Colonic mucosa (tissue), 4 donors: ENCODE measurements around the gene CRB2. TPM values are rescaled to one million over a fixed set of nuclear protein-coding genes. Genes with fewer than 3 reads are reported as not detected.
"Not testable (repeated sequence)": the region's sequence is repeated elsewhere in the genome, so short reads cannot be mapped to it uniquely, and the experiment has no call there.

Experiments used
- DNase-seq: peaks from one replicate; pipeline ENCODE4 v3.0.0-alpha.2; 2020
- H3K27ac ChIP-seq: fragments of 200-600 bp; one replicate; pipeline ENCODE4 v1.8.0; 2021
- H3K27me3 ChIP-seq: fragments of 200-600 bp; one replicate; pipeline ENCODE4 v1.8.0; 2021
- H3K36me3 ChIP-seq: fragments of 200-600 bp; one replicate; pipeline ENCODE4 v1.8.0; 2021
- H3K4me1 ChIP-seq: fragments of 200-600 bp; one replicate; pipeline ENCODE4 v1.8.0; 2021; ENCODE audit warnings: mild to moderate bottlenecking
- H3K4me3 ChIP-seq: fragments of 200-600 bp; one replicate; pipeline ENCODE4 v1.8.0; 2021
- H3K9ac ChIP-seq, 2 donors: one replicate each; pipeline ENCODE4 v1.7.0; 2013; ENCODE audit warnings: control low read depth in 2 of 2, low read depth in 2 of 2, low read length in 2 of 2
- H3K9me3 ChIP-seq: fragments of 200-600 bp; one replicate; pipeline ENCODE4 v1.8.0; 2021
- CTCF ChIP-seq: fragments of 200-600 bp; IDR thresholded peaks from one replicate; pipeline ENCODE4 v1.8.0; 2022; ENCODE audit warnings: antibody characterized with exemption, mild to moderate bottlenecking
- intact Hi-C: fragments of 100-400 bp; cut with DNase I; formaldehyde crosslinking; loops from one replicate; pipeline ENCODE4 v1.14.1; 2022
- total RNA-seq, 2 donors: library from RNA; stranded (reverse); fragmentation: NEBNext Ultra II Directional in 1 of 2; extraction: Animal tissue kit (Norgen Biotek cat#: 25700) in 1 of 2; gene quantifications; one replicate each; pipeline ENCODE4 v1.2.1, GENCODE V29; 2021
- donor health status: healthy.
- donor health status: DM: no; HTN: no; CAD: no.
- donor health status: DM: no; HTN: no; CAD: no.

CRB2 gene
- total RNA-seq, 2 donors from 2014 or later = 0.69 to 2.4 TPM

GRCh38 chr9:123331346-123332060 is 24.5 kb upstream of the CRB2 start:
- H3K9me3 ChIP-seq = no peaks in the 10 kb centered on the region
- no peaks in the 10 kb centered on the region for H3K4me1 ChIP-seq
- no peaks in the 10 kb centered on the region for H3K27me3 ChIP-seq
- intact Hi-C loops = no loop called here
- no peak for DNase-seq
- H3K4me3 ChIP-seq = no peak overlapping the region
- H3K27ac ChIP-seq = no peak overlapping the region
- no peak for TF ChIP-seq CTCF
- H3K36me3 ChIP-seq = no peaks in the 10 kb centered on the region
- H3K9ac ChIP-seq = no peak overlapping the region

- intact Hi-C loops, H3K4me1 ChIP-seq, H3K9ac ChIP-seq, H3K27me3 ChIP-seq, H3K36me3 ChIP-seq, H3K9me3 ChIP-seq, H3K4me3 ChIP-seq, H3K27ac ChIP-seq, DNase-seq: not testable (repeated sequence)
These were observed 22.8 kb upstream of the CRB2 start for GRCh38 chr9:123333058-123333669.

- Histone ChIP-seq H3K9ac (no peak overlapping the region), H3K36me3 (no peaks in the 10 kb centered on the region), H3K27ac (no peak overlapping the region), H3K4me3 (no peak overlapping the region), H3K27me3 (no peaks in the 10 kb centered on the region), H3K9me3 (no peaks in the 10 kb centered on the region), H3K4me1 (no peaks in the 10 kb centered on the region)
- intact Hi-C loops = no loop called here
- DNase-seq = no peak
- no peak for TF ChIP-seq CTCF
These were observed 21.4 kb upstream of the CRB2 start for GRCh38 chr9:123334639-123335038.

GRCh38 chr9:123335193-123335985 is 20.6 kb upstream of the CRB2 start:
- Histone ChIP-seq H3K9ac (no peak overlapping the region), H3K36me3 (no peaks in the 10 kb centered on the region), H3K27ac (no peak overlapping the region), H3K9me3 (no peaks in the 10 kb centered on the region), H3K4me3 (no peak overlapping the region), H3K4me1 (no peaks in the 10 kb centered on the region), H3K27me3 (no peaks in the 10 kb centered on the region)
- intact Hi-C loops = no loop called here
- no peak for DNase-seq
- no peak for TF ChIP-seq CTCF

GRCh38 chr9:123335986-123336329 is 20.0 kb upstream of the CRB2 start:
- Histone ChIP-seq H3K4me3 (no peak overlapping the region), H3K36me3 (no peaks in the 10 kb centered on the region), H3K27ac (no peak overlapping the region), H3K4me1 (no peaks in the 10 kb centered on the region), H3K9ac (no peak overlapping the region), H3K9me3 (no peaks in the 10 kb centered on the region), H3K27me3 (no peaks in the 10 kb centered on the region)
- TF ChIP-seq CTCF = no peak
- intact Hi-C loops = no loop called here
- no peak for DNase-seq

- no peaks in the 10 kb centered on the region for H3K9me3 ChIP-seq
- no peaks in the 10 kb centered on the region for H3K27me3 ChIP-seq
- H3K4me1 ChIP-seq = no peaks in the 10 kb centered on the region
- H3K9ac ChIP-seq = no peak overlapping the region
- H3K36me3 ChIP-seq = no peaks in the 10 kb centered on the region
- intact Hi-C loops = no loop called here
- no peak overlapping the region for H3K4me3 ChIP-seq
- TF ChIP-seq CTCF = no peak
- no peak overlapping the region for H3K27ac ChIP-seq
- DNase-seq = no peak
These were observed 19.5 kb upstream of the CRB2 start for GRCh38 chr9:123336449-123336848.
